GM23248 (cell line): ENCODE results near the gene SCIMP. TPM values are rescaled to one million over a fixed set of nuclear protein-coding genes. Genes with fewer than 3 reads are reported as not detected.
"Not testable (repeated sequence)": the region's sequence is repeated elsewhere in the genome, so short reads cannot be mapped to it uniquely, and the experiment has no call there.

Experiments
- DNase-seq: peaks from one replicate; pipeline ENCODE4 v3.0.0-alpha.2; 2015
- H2AFZ ChIP-seq: fragments of 200-600 bp; sonication (generic); 2 replicates; pipeline ENCODE4 v1.6.1; 2016; ENCODE audit warnings: antibody characterized with exemption
- H3F3A ChIP-seq: fragments of 200-600 bp; sonication (generic); 2 replicates; pipeline ENCODE4 v1.6.1; 2016; ENCODE audit warnings: mild to moderate bottlenecking, antibody characterized with exemption, mixed run types; ENCODE audit not compliant: insufficient read depth
- H3K27ac ChIP-seq: fragments of 200-600 bp; sonication (generic); 2 replicates; pipeline ENCODE4 v1.5.1; 2016; ENCODE audit warnings: mild to moderate bottlenecking
- H3K27me3 ChIP-seq: fragments of 200-600 bp; sonication (generic); replicated peaks from 2 replicates; pipeline ENCODE4 v1.6.1; 2016; ENCODE audit warnings: mild to moderate bottlenecking; ENCODE audit not compliant: insufficient read depth
- H3K36me3 ChIP-seq: fragments of 200-600 bp; sonication (generic); 2 replicates; pipeline ENCODE4 v1.6.1; 2016; ENCODE audit warnings: low read depth, mild to moderate bottlenecking
- H3K4me1 ChIP-seq: fragments of 200-600 bp; sonication (generic); 2 replicates; pipeline ENCODE4 v1.6.1; 2016; ENCODE audit warnings: mild to moderate bottlenecking; ENCODE audit not compliant: insufficient read depth
- H3K4me2 ChIP-seq: fragments of 200-600 bp; sonication (generic); one replicate; pipeline ENCODE4 v1.6.1; 2016; ENCODE audit warnings: mild to moderate bottlenecking; ENCODE audit not compliant: unreplicated experiment
- H3K4me3 ChIP-seq: fragments of 200-600 bp; sonication (generic); 2 replicates; pipeline ENCODE4 v1.5.1; 2016; ENCODE audit warnings: mild to moderate bottlenecking
- H3K79me2 ChIP-seq: fragments of 200-600 bp; sonication (generic); 2 replicates; pipeline ENCODE4 v1.6.1; 2016; ENCODE audit warnings: mild to moderate bottlenecking; ENCODE audit not compliant: insufficient read depth
- H3K9ac ChIP-seq: fragments of 200-600 bp; sonication (generic); 2 replicates; pipeline ENCODE4 v1.6.1; 2016; ENCODE audit warnings: mild to moderate bottlenecking
- H3K9me2 ChIP-seq: fragments of 200-600 bp; sonication (generic); 2 replicates; pipeline ENCODE4 v1.6.1; 2016; ENCODE audit warnings: mixed run types, mild to moderate bottlenecking, moderate library complexity; ENCODE audit not compliant: insufficient read depth
- H3K9me3 ChIP-seq: fragments of 200-600 bp; sonication (generic); one replicate; pipeline ENCODE4 v1.6.1; 2017; ENCODE audit warnings: low read depth
- H4K20me1 ChIP-seq: fragments of 200-600 bp; sonication (generic); 2 replicates; pipeline ENCODE4 v1.6.0; 2016; ENCODE audit not compliant: insufficient read depth
- EZH2 ChIP-seq: fragments of 200-600 bp; sonication (generic); IDR thresholded peaks from 2 replicates; pipeline ENCODE4 v1.6.1; 2018; ENCODE audit warnings: antibody characterized with exemption, mild to moderate bottlenecking; ENCODE audit not compliant: insufficient read depth, poor library complexity, severe bottlenecking
- EZH2phosphoT487 ChIP-seq: fragments of 200-600 bp; sonication (generic); IDR thresholded peaks from 2 replicates; pipeline ENCODE4 v1.6.1; 2018; ENCODE audit warnings: antibody characterized with exemption, moderate library complexity, mild to moderate bottlenecking, low read depth; ENCODE audit not compliant: insufficient read depth
- WGBS, 2 experiments: methylation state at CpG; one replicate each; pipeline ENCODE4 v1.1.6; 2015 to 2017; ENCODE audit warnings: low lambda C conversion rate in 2 of 2, low coverage in 1 of 2; ENCODE audit errors: missing lambda C conversion rate in 2 of 2; 5-methylcytosine and 5-hydroxymethylcytosine counted together
- in situ Hi-C: fragments of 300-500 bp; cut with MboI; formaldehyde crosslinking; loops from 2 replicates; pipeline ENCODE4 v1.15.0; 2020
- polyA plus RNA-seq: library from polyadenylated mRNA; unstranded; fragments of >200 nt; fragmentation: Nextera tagmentation; extraction: Ambion mirVana; gene quantifications from 2 replicates; pipeline ENCODE4 v1.2.1, GENCODE V29; 2016
- total RNA-seq: library from RNA; depleted of rRNA; stranded (reverse); fragments of >200 nt; shearing (Covaris generic); gene quantifications from 2 replicates; pipeline ENCODE4 v1.2.3, GENCODE V29; 2014

SCIMP gene
- total and polyA plus RNA-seq, 2 experiments from 2014 or later = 0.11 TPM; not detected in 1

- H3K9me3 ChIP-seq = peaks cover 14% of the 10 kb centered on the region
These were observed 51.9 kb downstream of the SCIMP start for GRCh38 chr17:5182597-5183409.

GRCh38 chr17:5181509-5182305, 53.0 kb downstream of the SCIMP start:
- Histone ChIP-seq H3K36me3 (peaks cover 43% of the 10 kb centered on the region), H3K27me3 (no peaks in the 10 kb centered on the region), H4K20me1 (no peaks in the 10 kb centered on the region), H3K9me2 (no peaks in the 10 kb centered on the region), H3K4me3 (no peak overlapping the region), H3K4me1 (no peaks in the 10 kb centered on the region), H3K4me2 (no peak overlapping the region), H3K27ac (no peak overlapping the region), H3K9ac (no peak overlapping the region), H3K79me2 (no peaks in the 10 kb centered on the region), H3K9me3 (peaks cover 14% of the 10 kb centered on the region), H2AFZ (no peak overlapping the region), H3F3A (peaks cover 27% of the 10 kb centered on the region)
- DNase-seq = no peak
- 96 to 97% methylated on average over 10 of the region's 10 CpGs for WGBS, 2 experiments
- TF ChIP-seq EZH2 = no peak
- TF ChIP-seq EZH2phosphoT487 = no peak
- in situ Hi-C loops = no loop called here

More at GRCh38 chr17:5182597-5183409, 51.9 kb downstream of the SCIMP start:
- H4K20me1 ChIP-seq = no peaks in the 10 kb centered on the region
- 98 to 99% methylated on average over 6 of the region's 6 CpGs for WGBS, 2 experiments
- H3F3A ChIP-seq = peaks cover 27% of the 10 kb centered on the region
- H3K4me2 ChIP-seq = no peak overlapping the region
- H3K27ac ChIP-seq = no peak overlapping the region
- H3K27me3 ChIP-seq = no peaks in the 10 kb centered on the region
- TF ChIP-seq EZH2 (no peak), EZH2phosphoT487 (no peak)
- no peaks in the 10 kb centered on the region for H3K79me2 ChIP-seq
- H3K4me3 ChIP-seq = no peak overlapping the region
- H3K36me3 ChIP-seq = peaks cover 38% of the 10 kb centered on the region
- H2AFZ ChIP-seq = no peak overlapping the region
- no peaks in the 10 kb centered on the region for H3K9me2 ChIP-seq
- in situ Hi-C loops = no loop called here
- H3K4me1 ChIP-seq = no peaks in the 10 kb centered on the region
- H3K9ac ChIP-seq = no peak overlapping the region
- DNase-seq = no peak

- Histone ChIP-seq H3K9me3 (peaks cover 14% of the 10 kb centered on the region), H3K4me1 (no peaks in the 10 kb centered on the region), H3K9ac (no peak overlapping the region), H3K79me2 (no peaks in the 10 kb centered on the region), H2AFZ (no peak overlapping the region), H3K27ac (no peak overlapping the region), H3K4me2 (no peak overlapping the region), H3K36me3 (peaks cover 48% of the 10 kb centered on the region), H3K9me2 (no peaks in the 10 kb centered on the region), H3K27me3 (no peaks in the 10 kb centered on the region), H3F3A (peaks cover 27% of the 10 kb centered on the region), H4K20me1 (no peaks in the 10 kb centered on the region), H3K4me3 (no peak overlapping the region)
- 97 to 100% methylated on average over 12 of the region's 12 CpGs for WGBS, 2 experiments
- DNase-seq = no peak
- TF ChIP-seq EZH2phosphoT487 = no peak
- TF ChIP-seq EZH2 = no peak
- in situ Hi-C loops = no loop called here
These were observed 55.7 kb downstream of the SCIMP start for GRCh38 chr17:5179003-5179402.

- H3K27me3 ChIP-seq, H3K27ac ChIP-seq, H3K4me2 ChIP-seq, DNase-seq, H3K9ac ChIP-seq, H4K20me1 ChIP-seq, H3K9me3 ChIP-seq, H3K4me3 ChIP-seq, H3F3A ChIP-seq, H2AFZ ChIP-seq, in situ Hi-C loops, H3K4me1 ChIP-seq, H3K9me2 ChIP-seq, H3K79me2 ChIP-seq: not testable (repeated sequence)
- peaks cover 29% of the 10 kb centered on the region for H3K36me3 ChIP-seq
- WGBS, 2 experiments = 83 to 84% methylated on average over 7 of the region's 7 CpGs
These were observed 59.6 kb downstream of the SCIMP start for GRCh38 chr17:5175027-5175426.

- H3K4me3 ChIP-seq, H3K79me2 ChIP-seq, in situ Hi-C loops, H4K20me1 ChIP-seq, H3K9me2 ChIP-seq, H3K9me3 ChIP-seq, H3K36me3 ChIP-seq, H3K27me3 ChIP-seq: not testable (repeated sequence)
- Histone ChIP-seq H3K4me1 (peaks cover 10% of the 10 kb centered on the region; the same call in 1 of the 2 replicates), H3K27ac (peak overlapping the region; percentile 77), H3F3A (peaks cover 10% of the 10 kb centered on the region; the same call in 1 of the 2 replicates), H2AFZ (peak overlapping the region; percentile 70), H3K4me2 (peak overlapping the region; percentile 0), H3K9ac (peak overlapping the region; percentile 19; the same call in 1 of the 2 replicates)
- DNase-seq = peak; percentile 58
- WGBS, 2 experiments = 55 to 64% methylated on average over 6 to 7 of the region's 7 CpGs
These were observed 68.7 kb downstream of the SCIMP start for GRCh38 chr17:5165791-5166564.
